HG03521 (cell line): ENCODE results near the gene STARD6.
A peak's percentile ranks its signal among the peaks of the same experiment; 100 is the strongest.
"Not testable (repeated sequence)": the region's sequence is repeated elsewhere in the genome, so short reads cannot be mapped to it uniquely, and the experiment has no call there.

Experiments used
- ATAC-seq: cut with Tn5 transposase; IDR thresholded peaks from one replicate; pipeline ENCODE4 v1.9.1; 2021; ENCODE audit warnings: mild to moderate bottlenecking, moderate library complexity; ENCODE audit not compliant: unreplicated experiment

The STARD6 gene

DNA sequence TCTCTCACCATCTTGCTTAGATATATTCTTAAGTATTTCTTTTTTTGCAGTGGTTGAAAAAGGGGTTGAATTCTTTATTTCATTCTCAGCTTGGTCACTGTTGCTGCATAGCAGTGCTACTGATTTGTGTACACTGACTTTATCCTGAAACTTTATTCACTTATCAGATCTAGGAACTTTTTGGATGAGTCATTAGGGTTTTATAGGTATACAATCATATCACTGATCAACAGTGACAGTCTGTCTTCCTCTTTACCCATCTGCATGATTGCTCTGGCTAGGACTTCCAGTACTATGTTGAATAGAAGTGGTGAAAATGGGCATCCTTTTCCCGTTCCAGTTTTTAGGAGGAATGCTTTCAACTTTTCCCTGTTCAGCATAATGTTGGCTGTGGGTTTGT, 6.5 kb downstream of the STARD6 start:
- ATAC-seq, result no peak

DNA sequence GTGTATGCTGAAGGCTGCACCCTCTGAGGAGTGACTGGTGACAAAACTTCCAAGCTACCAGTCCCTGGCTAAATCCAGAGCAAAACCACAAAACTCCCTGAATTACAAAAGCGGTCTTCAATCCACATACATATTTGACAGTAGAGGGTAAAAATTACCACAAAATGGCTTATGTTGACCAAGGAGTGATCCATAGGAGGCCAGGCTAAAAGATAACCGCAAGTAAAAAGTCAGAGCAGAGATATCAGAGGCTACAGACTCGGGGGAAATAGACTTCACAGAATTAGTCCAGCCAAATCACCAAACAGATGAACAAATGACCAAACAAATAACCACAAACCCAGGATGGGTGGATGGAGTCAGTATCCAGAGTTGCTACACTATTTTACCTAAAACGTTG, 19.4 kb downstream of the STARD6 start:
- no peak for ATAC-seq

DNA sequence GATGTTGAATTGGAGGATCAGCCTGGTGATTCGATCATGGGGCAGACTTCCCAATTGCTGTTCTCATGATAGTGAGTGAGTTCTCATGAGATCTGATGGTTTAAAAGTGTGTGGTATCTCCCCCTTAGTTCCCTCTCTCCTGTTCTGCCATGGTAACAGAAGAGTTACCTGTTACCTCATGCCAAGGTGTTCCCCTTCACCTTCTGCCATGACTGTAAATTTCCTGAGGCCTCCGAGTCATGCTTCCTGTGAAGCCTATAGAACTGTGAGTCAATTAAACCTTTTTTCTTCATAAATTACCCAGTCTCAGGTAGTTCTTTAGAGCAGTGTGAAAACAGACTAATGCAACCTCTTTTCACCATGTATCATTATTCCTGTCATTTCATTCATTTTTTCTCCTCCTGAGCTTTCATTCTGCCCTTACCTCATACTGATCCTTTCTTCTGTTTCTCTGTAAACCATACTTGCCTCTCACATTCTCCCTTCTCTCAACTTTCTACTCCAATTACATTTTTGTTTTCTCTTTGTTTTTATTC, 22.0 kb downstream of the STARD6 start:
- no peak for ATAC-seq

DNA sequence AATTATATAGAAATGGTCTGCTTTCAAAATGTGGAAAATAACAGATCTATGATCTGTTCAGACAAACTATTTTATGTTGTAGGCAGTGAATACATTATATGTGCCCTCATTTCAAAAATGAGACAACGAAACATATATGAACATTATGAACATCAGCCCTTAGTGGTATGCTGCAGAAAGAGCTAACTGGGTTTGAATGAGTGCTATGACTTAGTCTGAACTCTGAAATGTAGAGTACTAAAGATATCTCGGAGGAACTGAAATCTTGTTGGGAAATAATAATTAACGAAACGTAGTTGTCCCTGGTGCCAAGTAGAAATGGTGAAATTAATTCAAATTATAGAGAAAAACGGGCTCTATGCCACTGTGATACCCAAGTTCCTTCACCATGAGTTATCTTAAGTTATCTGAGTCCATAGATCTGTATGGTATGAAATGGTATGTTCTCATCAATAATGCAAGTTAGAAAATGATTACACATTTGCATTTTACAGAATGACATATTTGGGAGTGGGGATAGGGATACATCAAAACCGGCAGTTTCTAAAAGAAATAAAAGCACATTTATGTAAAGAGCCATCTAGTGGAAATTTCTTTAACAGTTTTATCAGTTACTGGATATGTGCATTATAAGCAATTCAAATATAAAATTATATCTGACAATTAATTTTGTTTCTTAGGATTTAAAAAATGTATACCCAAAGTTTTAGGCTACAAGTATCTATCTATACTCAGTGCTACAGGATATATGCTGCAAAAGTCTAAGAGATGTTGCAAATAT, 26.7 kb downstream of the STARD6 start:
- ATAC-seq, result no peak

GRCh38 chr18:54329787-54330186, 27.9 kb downstream of the STARD6 start:
- ATAC-seq, result no peak

DNA sequence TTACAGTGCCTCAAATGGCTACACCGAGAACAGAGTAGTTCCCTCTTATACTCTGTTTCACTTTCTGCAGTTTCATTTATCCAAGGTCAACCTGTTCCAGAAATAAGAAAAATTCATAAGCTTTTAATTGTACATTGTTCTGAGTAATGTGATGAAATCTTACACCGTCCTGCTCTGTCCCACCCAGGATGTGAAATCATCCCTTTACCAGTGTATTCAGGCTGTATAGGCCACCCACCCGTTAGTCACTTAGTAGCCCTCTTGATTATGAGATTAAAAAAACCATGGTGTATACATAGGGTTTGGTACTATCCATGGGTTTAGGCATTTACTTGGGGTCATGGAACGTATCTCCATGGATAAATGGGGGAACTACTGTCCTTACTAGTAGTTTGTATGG, 29.8 kb downstream of the STARD6 start:
- no peak for ATAC-seq

DNA sequence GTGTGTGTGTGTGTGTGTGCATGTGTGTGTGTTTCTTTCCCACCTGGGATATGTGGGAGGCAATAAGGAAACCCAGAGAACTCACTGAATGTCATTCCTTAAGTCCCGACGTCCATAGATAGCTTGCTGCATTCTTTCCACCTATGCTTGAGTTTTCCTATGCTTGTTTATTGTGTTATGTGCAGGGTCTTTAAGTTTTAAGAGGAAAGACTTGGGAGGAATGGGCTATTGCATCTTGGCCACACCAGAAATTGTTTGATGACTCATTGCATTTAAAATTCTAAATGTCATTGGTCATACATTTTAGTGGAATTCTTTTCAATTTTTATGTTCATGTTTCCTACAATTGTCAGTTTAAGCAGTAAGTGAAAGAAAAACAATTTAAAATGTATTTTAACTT, 33.7 kb downstream of the STARD6 start:
- ATAC-seq, result no peak

DNA sequence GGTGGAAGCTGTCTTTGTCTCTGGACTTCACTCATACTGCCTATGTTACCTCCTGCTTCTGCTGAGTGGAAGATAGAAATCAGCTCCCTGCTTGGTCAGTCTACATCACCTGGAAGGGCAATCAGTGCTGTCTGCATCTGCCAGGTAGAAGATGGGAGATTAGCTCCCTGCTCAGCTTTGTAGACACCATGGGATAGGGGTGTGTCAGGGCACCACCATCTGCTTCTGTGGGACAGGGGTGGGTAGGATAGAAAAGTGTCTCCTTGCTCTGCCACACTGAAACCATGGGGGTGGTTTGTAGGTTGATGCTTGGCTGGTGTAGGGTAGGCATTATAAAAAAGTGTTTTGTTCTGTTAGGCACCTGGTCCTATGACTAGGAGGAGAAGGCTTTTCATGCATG, 34.1 kb downstream of the STARD6 start:
- ATAC-seq, result no peak

GRCh38 chr18:54316071-54316820, 41.4 kb downstream of the STARD6 start:
- no peak for ATAC-seq

GRCh38 chr18:54309564-54309963, 48.1 kb downstream of the STARD6 start:
- not testable (repeated sequence) for ATAC-seq

DNA sequence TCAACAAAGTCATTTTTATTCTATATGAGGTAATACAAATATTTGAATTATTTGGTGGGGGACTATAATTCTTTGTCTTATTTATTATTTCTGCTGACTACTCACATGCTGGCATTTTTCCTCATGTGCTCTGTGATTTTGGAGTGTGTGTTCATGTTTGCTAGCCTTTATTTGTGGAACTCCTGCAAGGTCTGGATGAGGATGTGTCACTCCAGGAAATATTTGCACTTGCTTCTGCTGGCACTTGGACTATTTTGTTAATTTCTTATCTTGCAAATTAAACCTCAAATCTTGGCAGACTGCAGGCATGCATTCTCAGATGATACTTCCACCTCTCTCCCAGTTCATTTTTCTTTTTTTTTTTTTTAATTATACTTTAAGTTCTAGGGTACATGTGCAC, 54.2 kb downstream of the STARD6 start:
- ATAC-seq, result no peak

DNA sequence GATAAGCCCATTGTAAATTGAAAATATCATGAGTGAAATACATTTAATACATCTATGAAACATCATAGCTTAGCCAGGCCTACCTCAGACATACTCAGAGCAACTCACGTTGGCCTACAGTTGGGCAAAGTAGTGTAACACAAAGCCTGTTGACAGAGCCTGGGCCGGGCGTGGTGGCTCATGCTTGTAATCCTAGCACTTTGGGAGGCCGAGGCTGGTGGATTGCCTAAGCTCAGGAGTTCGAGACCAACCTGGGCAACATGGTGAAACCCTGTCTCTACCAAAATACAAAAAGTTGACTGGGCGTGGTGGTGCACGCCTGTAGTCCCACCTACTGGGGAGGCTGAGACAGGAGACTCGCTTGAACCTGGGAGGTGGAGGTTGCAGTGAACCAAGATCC, 58.7 kb downstream of the STARD6 start:
- not testable (repeated sequence) for ATAC-seq

DNA sequence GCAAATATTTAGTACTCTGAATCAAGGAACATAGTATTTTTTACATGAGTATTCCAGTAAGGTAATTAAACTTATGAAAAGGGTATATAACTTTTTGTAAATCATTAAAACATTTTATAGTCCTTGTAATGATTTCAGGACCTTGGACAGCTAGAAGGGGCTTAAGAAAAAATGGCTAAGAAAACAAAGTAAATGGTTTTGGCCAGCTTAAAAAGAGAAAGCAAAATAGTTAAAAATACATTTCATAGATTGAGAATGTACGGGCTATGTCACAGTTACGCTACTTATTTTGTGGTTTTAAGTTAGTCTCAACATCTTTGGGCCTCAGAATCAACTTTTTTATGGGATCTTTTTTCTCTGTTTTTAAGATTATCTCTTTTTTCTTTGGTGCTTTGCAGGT, 61.6 kb downstream of the STARD6 start:
- no peak for ATAC-seq

DNA sequence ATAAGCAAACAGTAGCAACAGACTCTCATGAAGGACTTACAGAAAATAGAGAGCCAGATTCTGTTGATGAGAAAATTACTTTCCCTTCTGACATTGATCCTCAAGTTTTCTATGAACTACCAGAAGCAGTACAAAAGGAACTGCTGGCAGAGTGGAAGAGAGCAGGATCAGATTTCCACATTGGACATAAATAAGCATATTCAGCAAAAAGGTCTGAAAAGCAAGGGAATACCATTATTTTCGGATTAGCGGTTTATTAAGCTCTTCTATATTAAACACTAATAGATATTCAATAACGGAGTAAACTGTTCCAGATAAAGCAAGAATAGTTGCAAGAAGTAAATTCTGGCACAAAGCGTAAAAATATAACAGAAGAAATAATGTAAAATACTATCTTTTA, 63.4 kb downstream of the STARD6 start:
- no peak for ATAC-seq

- peak; percentile 100 for ATAC-seq
Observed at GRCh38 chr18:54284981-54285785, 72.5 kb downstream of the STARD6 start.

DNA sequence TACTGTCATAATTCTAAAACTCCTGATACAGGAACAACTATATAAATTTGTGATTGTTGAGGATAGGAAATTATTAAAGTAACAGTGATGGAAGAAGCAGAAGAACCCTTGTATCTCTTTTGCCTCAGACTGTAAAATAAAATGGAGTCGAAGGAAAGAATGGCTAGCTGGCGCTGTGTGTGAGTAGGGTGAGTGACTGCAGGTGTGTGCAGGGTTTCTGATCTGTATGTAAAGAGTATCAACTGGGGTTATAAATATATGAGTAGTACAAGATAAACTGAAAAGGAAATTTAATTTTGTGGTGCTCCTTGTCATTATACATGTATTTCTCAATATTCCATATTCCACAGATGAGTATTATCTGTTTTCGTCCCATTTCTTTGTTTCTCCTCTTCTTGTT, 73.1 kb downstream of the STARD6 start:
- peak; percentile 31 for ATAC-seq

- ATAC-seq, result no peak
Observed at GRCh38 chr18:54280220-54280569, 77.5 kb downstream of the STARD6 start.

- no peak for ATAC-seq
Observed at GRCh38 chr18:54279477-54280219, 78.0 kb downstream of the STARD6 start.

GRCh38 chr18:54278615-54279014, 79.0 kb downstream of the STARD6 start:
- no peak for ATAC-seq

DNA sequence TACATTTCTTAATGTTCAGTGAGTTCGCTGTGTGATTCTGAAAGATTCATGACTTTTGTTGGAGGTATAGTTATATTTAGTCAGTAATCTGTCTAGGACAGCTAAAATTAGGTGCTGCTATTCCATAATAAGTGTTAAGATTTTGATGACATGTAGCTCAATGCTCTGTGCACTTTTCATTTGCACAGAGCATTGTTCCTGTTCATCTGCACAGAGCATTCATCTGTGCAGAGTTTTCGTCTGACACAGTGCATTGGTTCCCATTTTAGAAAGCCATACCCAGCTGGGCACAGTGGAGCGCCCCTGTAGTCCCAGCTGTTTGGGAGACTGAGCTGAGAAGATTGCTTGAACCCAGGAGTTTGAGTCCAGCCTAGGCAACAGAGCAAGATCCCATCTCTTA, 79.8 kb downstream of the STARD6 start:
- no peak for ATAC-seq
